H1 (cell line): ENCODE measurements around the gene CHST11. TPM values are rescaled to one million over a fixed set of nuclear protein-coding genes. Genes with fewer than 3 reads are reported as not detected.

Experiments used
- CTCF ChIA-PET: fragments of 300-600 bp; sonication (Branson Sonifier 250); formaldehyde crosslinking; loops from one replicate; lab custom pipeline; 2021; ENCODE audit not compliant: partially characterized antibody; lab: Charles Lee
- POLR2A ChIA-PET: fragments of 300-600 bp; sonication (Branson Sonifier 250); formaldehyde crosslinking; loops from one replicate; lab custom pipeline; 2021; ENCODE audit warnings: inconsistent platforms; ENCODE audit not compliant: partially characterized antibody; lab: Charles Lee
- DNase-seq, 2 experiments: peaks; one replicate each; pipeline versions ENCODE4 v3.0.0 to v3.0.0-alpha.2; 2010 to 2022; ENCODE audit warnings: low spot score in 2 of 2, low read depth in 1 of 2, mixed read lengths in 1 of 2
- FAIRE-seq: peaks from 2 replicates; lab custom pipeline; 2011; peaks lifted over from hg19 to GRCh38; lab: Jason Lieb, UNC
- H2AFZ ChIP-seq: 2 replicates; pipeline ENCODE4 v1.8.1; 2012; ENCODE audit warnings: low read length, inconsistent platforms
- H2AK5ac ChIP-seq: 2 replicates; pipeline ENCODE4 v1.6.1; 2013; ENCODE audit warnings: low read depth, low read length
- H2BK120ac ChIP-seq: replicated peaks from 2 replicates; pipeline ENCODE3; 2013; ENCODE audit warnings: low read depth, low read length, inconsistent platforms
- H2BK12ac ChIP-seq: 2 replicates; pipeline ENCODE4 v1.6.1; 2013; ENCODE audit warnings: low read depth, low read length
- H2BK15ac ChIP-seq: 2 replicates; pipeline ENCODE4 v1.6.1; 2013; ENCODE audit warnings: low read length
- H2BK20ac ChIP-seq: 2 replicates; pipeline ENCODE4 v1.6.1; 2013; ENCODE audit warnings: low read length
- H2BK5ac ChIP-seq: 2 replicates; pipeline ENCODE4 v1.6.1; 2013; ENCODE audit warnings: low read depth, low read length
- H3K14ac ChIP-seq: 2 replicates; pipeline ENCODE4 v1.6.1; 2013; ENCODE audit warnings: inconsistent platforms; ENCODE audit not compliant: insufficient read length
- H3K18ac ChIP-seq: 2 replicates; pipeline ENCODE4 v1.6.1; 2013; ENCODE audit warnings: low read length; ENCODE audit errors: extremely low read depth
- H3K23ac ChIP-seq: 2 replicates; pipeline ENCODE4 v1.6.1; 2013; ENCODE audit warnings: inconsistent platforms; ENCODE audit not compliant: insufficient read length
- H3K23me2 ChIP-seq: 2 replicates; pipeline ENCODE4 v1.6.1; 2013; ENCODE audit warnings: low read depth, low read length
- H3K27ac ChIP-seq: 2 replicates; pipeline ENCODE4 v1.6.1; 2011; ENCODE audit warnings: low read depth, low read length, inconsistent platforms
- H3K27me3 ChIP-seq, 4 experiments: replicated peaks in 1 of 4; 1 replicate in 1 of 4; 2 replicates in 3 of 4; pipeline versions ENCODE4 v1.6.1 to v1.8.1; 2011 to 2013; ENCODE audit warnings: low read length in 3 of 4, mild to moderate bottlenecking in 3 of 4, inconsistent platforms in 2 of 4, mixed read lengths in 2 of 4, moderate library complexity in 1 of 4; ENCODE audit not compliant: control insufficient read depth in 3 of 4, insufficient read depth in 3 of 4; ENCODE audit errors: extremely low read depth in 1 of 4
- H3K36me3 ChIP-seq, 4 experiments: 2 replicates each; pipeline versions ENCODE4 v1.6.1 to v1.8.1; 2011 to 2013; ENCODE audit warnings: mild to moderate bottlenecking in 4 of 4, low read length in 3 of 4, moderate library complexity in 2 of 4, control low read depth in 1 of 4, inconsistent platforms in 1 of 4; ENCODE audit not compliant: insufficient read depth in 4 of 4, control insufficient read depth in 2 of 4
- H3K4ac ChIP-seq: replicated peaks from 2 replicates; pipeline ENCODE3; 2013; ENCODE audit warnings: low read length, low read depth, mixed read lengths, inconsistent platforms; ENCODE audit not compliant: insufficient read length
- H3K4me1 ChIP-seq, 4 experiments: replicated peaks in 1 of 4; 1 replicate in 1 of 4; 2 replicates in 3 of 4; pipeline versions ENCODE4 v1.6.1 to v1.8.1; 2011 to 2013; ENCODE audit warnings: low read length in 3 of 4, inconsistent platforms in 2 of 4, mixed read lengths in 1 of 4; ENCODE audit not compliant: insufficient read depth in 4 of 4, control insufficient read depth in 3 of 4
- H3K4me2 ChIP-seq, 2 experiments: 2 replicates each; pipeline versions ENCODE4 v1.6.1 to v1.8.1; 2011 to 2013; ENCODE audit warnings: low read depth in 2 of 2, low read length in 2 of 2, control low read depth in 1 of 2, inconsistent platforms in 1 of 2, mild to moderate bottlenecking in 1 of 2; ENCODE audit not compliant: insufficient read depth in 1 of 2
- H3K4me3 ChIP-seq, 4 experiments: fragments of 200-600, 300-600 bp in 1 of 4; sonication (generic), shearing (Covaris generic), sonication (Bioruptor Twin) in 1 of 4; 2 replicates each; pipeline versions ENCODE4 v1.5.1 to v1.8.1; 2011 to 2016; ENCODE audit warnings: low read length in 4 of 4, low read depth in 3 of 4, control low read depth in 2 of 4, inconsistent platforms in 2 of 4, mild to moderate bottlenecking in 2 of 4, mixed read lengths in 1 of 4, moderate library complexity in 1 of 4; ENCODE audit not compliant: insufficient read depth in 2 of 4; ENCODE audit errors: extremely low read depth in 1 of 4
- H3K56ac ChIP-seq: replicated peaks from 2 replicates; pipeline ENCODE3; 2013; ENCODE audit warnings: low read depth, mild to moderate bottlenecking, mixed read lengths, low read length, inconsistent platforms; ENCODE audit not compliant: insufficient read length
- H3K79me1 ChIP-seq: 2 replicates; pipeline ENCODE4 v1.6.1; 2013; ENCODE audit warnings: low read depth, low read length, control low read depth
- H3K79me2 ChIP-seq, 2 experiments: 2 replicates each; pipeline versions ENCODE4 v1.6.1 to v1.8.1; 2012 to 2013; ENCODE audit warnings: low read length in 2 of 2, mild to moderate bottlenecking in 2 of 2, inconsistent platforms in 1 of 2; ENCODE audit not compliant: insufficient read depth in 2 of 2, control insufficient read depth in 1 of 2
- H3K9ac ChIP-seq, 4 experiments: replicated peaks in 1 of 4; 1 replicate in 1 of 4; 2 replicates in 3 of 4; pipeline versions ENCODE4 v1.6.1 to v1.8.1; 2011 to 2013; ENCODE audit warnings: low read depth in 3 of 4, low read length in 3 of 4, control low read depth in 2 of 4, mild to moderate bottlenecking in 2 of 4, moderate library complexity in 2 of 4, inconsistent platforms in 1 of 4; ENCODE audit errors: extremely low read depth in 1 of 4
- H3K9me3 ChIP-seq, 2 experiments: 2 replicates each; pipeline versions ENCODE4 v1.6.1 to v1.8.1; 2012 to 2013; ENCODE audit warnings: mild to moderate bottlenecking in 2 of 2, moderate library complexity in 2 of 2, control low read depth in 1 of 2, inconsistent platforms in 1 of 2, low read depth in 1 of 2, low read length in 1 of 2, mixed read lengths in 1 of 2; ENCODE audit not compliant: insufficient read depth in 2 of 2
- H4K20me1 ChIP-seq, 2 experiments: replicated peaks in 1 of 2; 2 replicates each; pipeline versions ENCODE3 to v1.8.1; 2011 to 2013; ENCODE audit warnings: inconsistent platforms in 2 of 2, low read length in 2 of 2, mild to moderate bottlenecking in 1 of 2; ENCODE audit not compliant: insufficient read depth in 2 of 2, control insufficient read depth in 1 of 2
- H4K5ac ChIP-seq: 2 replicates; pipeline ENCODE4 v1.6.1; 2013; ENCODE audit warnings: low read length, low read depth, mixed read lengths, inconsistent platforms; ENCODE audit not compliant: insufficient read length
- H4K8ac ChIP-seq: 2 replicates; pipeline ENCODE4 v1.8.0; 2013; ENCODE audit warnings: mild to moderate bottlenecking, moderate library complexity, low read length, inconsistent platforms; ENCODE audit not compliant: insufficient read depth; ENCODE audit errors: extremely low read depth
- H4K91ac ChIP-seq: replicated peaks from 2 replicates; pipeline ENCODE3; 2013; ENCODE audit warnings: low read length, mixed read lengths, inconsistent platforms; ENCODE audit not compliant: insufficient read length
- ATF2 ChIP-seq: IDR thresholded peaks from 2 replicates; pipeline ENCODE4 v1.6.1; 2012; ENCODE audit warnings: low read length, inconsistent platforms
- CEBPB ChIP-seq: IDR thresholded peaks from 2 replicates; pipeline ENCODE4 v1.6.1; 2012; ENCODE audit warnings: low read depth, low read length
- EP300 ChIP-seq, 2 experiments: IDR thresholded peaks; 1 replicate in 1 of 2; 2 replicates in 1 of 2; pipeline ENCODE4 v1.6.1; 2011 to 2012; ENCODE audit warnings: low read depth in 2 of 2, low read length in 2 of 2, mild to moderate bottlenecking in 2 of 2, borderline replicate concordance in 1 of 2, inconsistent platforms in 1 of 2, moderate library complexity in 1 of 2
- KDM1A ChIP-seq: fragments of 200-600, 300-600 bp; sonication (generic); IDR thresholded peaks from 2 replicates; pipeline ENCODE4 v1.7.1; 2016; ENCODE audit warnings: mild to moderate bottlenecking, low read length, borderline replicate concordance
- NANOG ChIP-seq: IDR thresholded peaks from 2 replicates; pipeline ENCODE4 v1.6.1; 2011; ENCODE audit warnings: low read length, low read depth, mild to moderate bottlenecking, inconsistent platforms; ENCODE audit not compliant: insufficient read depth, poor library complexity, severe bottlenecking
- NRF1 ChIP-seq: IDR thresholded peaks from 2 replicates; pipeline ENCODE4 v1.6.1; 2011; ENCODE audit warnings: mild to moderate bottlenecking, low read depth, low read length, improper control_type of control experiment
- POLR2AphosphoS5 ChIP-seq: IDR thresholded peaks from 2 replicates; pipeline ENCODE4 v1.6.1; 2011; ENCODE audit warnings: low read depth, low read length
- SIN3A ChIP-seq, 2 experiments: IDR thresholded peaks in 1 of 2; conservative IDR thresholded peaks in 1 of 2; 2 replicates each; pipeline ENCODE4 v1.6.1; 2011 to 2012; ENCODE audit warnings: low read length in 2 of 2, improper control_type of control experiment in 1 of 2, low read depth in 1 of 2, mild to moderate bottlenecking in 1 of 2
- TAF1 ChIP-seq: IDR thresholded peaks from 2 replicates; pipeline ENCODE4 v1.6.1; 2011; ENCODE audit warnings: mild to moderate bottlenecking, low read depth, low read length
- WGBS, 2 experiments: shearing (Covaris generic) in 1 of 2; methylation state at CpG; one replicate each; pipeline versions ENCODE4 v1.1.6 to v1.1.7; 2013 to 2015; ENCODE audit warnings: low lambda C conversion rate in 2 of 2, mixed read lengths in 2 of 2, inconsistent platforms in 1 of 2, low coverage in 1 of 2, missing lambda C conversion rate in 1 of 2; ENCODE audit not compliant: insufficient replicate concordance in 2 of 2, insufficient coverage in 1 of 2, insufficient read length in 1 of 2; ENCODE audit errors: extremely low coverage in 1 of 2, missing lambda C conversion rate in 1 of 2; 5-methylcytosine and 5-hydroxymethylcytosine counted together
- polyA plus RNA-seq, 7 experiments: library from polyadenylated mRNA; depleted of rRNA in 3 of 7; stranded (reverse) in 5 of 7; unstranded in 2 of 7; fragments of >200 nt in 5 of 7; fragments of 200-250 nt in 2 of 7; gene quantifications; 1 replicate in 5 of 7; 2 replicates in 1 of 7; 4 replicates in 1 of 7; pipeline versions ENCODE4 v1.2.1 to v1.2.3, GENCODE V29; 2011 to 2013; ENCODE audit warnings: missing spikeins in 2 of 7, mixed read lengths in 2 of 7
- total RNA-seq: library from RNA; stranded (reverse); fragmentation: NEBNext Ultra II Directional; extraction: Animal tissue kit (Norgen Biotek cat#: 25700); gene quantifications from 2 replicates; pipeline ENCODE4 v1.2.1, GENCODE V29; 2021
- TF ChIP-seq, protein P1 (sequence below): IDR thresholded peaks from 2 replicates; pipeline ENCODE4 v1.6.1; 2011; ENCODE audit warnings: low read depth, mild to moderate bottlenecking, low read length; ENCODE audit not compliant: insufficient read depth

The CHST11 gene
- total and polyA plus RNA-seq, 2 of the 8 experiments (the other 6 are each of a cell fraction or from before 2014, with no cell fraction given) = 14.4 to 20.8 TPM

DNA sequence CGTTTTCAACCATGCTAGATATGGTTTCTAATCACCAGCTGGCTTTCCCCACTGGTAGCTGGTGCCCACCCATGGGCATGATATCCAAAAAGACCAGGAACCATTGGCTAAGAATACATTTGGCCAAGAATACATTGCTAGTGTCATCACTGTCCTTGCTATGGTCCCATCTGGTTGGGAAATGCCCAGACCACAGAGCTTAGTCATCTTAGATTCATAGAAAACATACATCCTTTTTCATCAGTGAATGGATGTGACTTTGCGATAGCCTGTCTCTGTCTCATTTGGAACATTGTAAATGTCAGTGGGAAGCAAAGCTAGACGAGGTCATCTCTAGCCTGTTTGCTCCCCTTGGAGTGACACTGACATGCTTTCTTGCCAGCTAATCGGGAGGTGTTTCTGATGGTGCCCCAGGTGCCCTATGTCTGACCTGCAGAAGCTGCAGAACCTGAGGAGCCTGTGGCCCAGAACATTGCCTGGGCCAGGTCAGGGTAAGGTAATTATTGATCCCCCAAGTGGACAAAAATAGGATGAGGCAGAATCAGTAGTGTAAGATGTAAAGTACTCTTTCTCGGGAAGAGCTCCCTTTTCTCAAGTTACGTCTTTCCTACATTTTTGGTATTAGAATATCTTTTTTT lies 306.5 kb downstream of the CHST11 start:
- H3K14ac ChIP-seq = no peak overlapping the region
- H3K9ac ChIP-seq = no peak overlapping the region
- H3K9me3 ChIP-seq = no peaks in the 10 kb centered on the region
- no peak overlapping the region for H3K4me2 ChIP-seq
- DNase-seq (peak in 1 of 2 experiments; percentile 14), FAIRE-seq (no peak)
- ChIA-PET POLR2A (interaction anchor here (0.6 kb wide), 1 partner anchor 514 kb away, joined by 3 read pairs; no protein-coding TSS in a partner anchor), CTCF (interaction anchor here (0.8 to 3.6 kb wide), 6 partner anchors 10 to 48 kb away, joined by 3 to 24 read pairs (median 4); no protein-coding TSS in a partner anchor)
- no peak overlapping the region for H2BK120ac ChIP-seq
- H3K27ac ChIP-seq = no peak overlapping the region
- no peak overlapping the region for H3K56ac ChIP-seq
- H2BK12ac ChIP-seq = no peak overlapping the region
- H3K36me3 ChIP-seq = peaks cover 0 to 3% (median 0%) of the 10 kb centered on the region in 4 experiments; a peak in 1 of 8 replicates
- peaks cover 0 to 3% (median 2%) of the 10 kb centered on the region in 4 experiments; a peak in 1 of 7 replicates for H3K4me1 ChIP-seq
- no peak overlapping the region for H2BK20ac ChIP-seq
- H3K4ac ChIP-seq = no peak overlapping the region
- no peak overlapping the region for H3K4me3 ChIP-seq
- H3K79me2 ChIP-seq = no peaks in the 10 kb centered on the region
- no peak overlapping the region for H4K5ac ChIP-seq
- no peaks in the 10 kb centered on the region for H3K23me2 ChIP-seq
- H2AK5ac ChIP-seq = no peak overlapping the region
- H2AFZ ChIP-seq = no peak overlapping the region
- H4K20me1 ChIP-seq = no peaks in the 10 kb centered on the region
- H3K27me3 ChIP-seq = no peaks in the 10 kb centered on the region
- no peak overlapping the region for H4K91ac ChIP-seq
- H3K18ac ChIP-seq = no peak overlapping the region
- H3K23ac ChIP-seq = no peak overlapping the region
- H2BK15ac ChIP-seq = no peak overlapping the region
- 85% methylated on average over 6 of the region's 6 CpGs; no CpG with 5 or more reads in 1 of the 2 experiments for WGBS, 2 experiments
- no peaks in the 10 kb centered on the region for H3K79me1 ChIP-seq
- H4K8ac ChIP-seq = no peak overlapping the region
- H2BK5ac ChIP-seq = no peak overlapping the region
- TF ChIP-seq POLR2AphosphoS5 = no peak
- no peak for TF ChIP-seq NANOG
- no peak for TF ChIP-seq TAF1
- no peak for TF ChIP-seq SIN3A (conservative IDR thresholded peaks at IDR 0.05 in 1 of 2, IDR thresholded peaks at IDR 0.05 in 1 of 2; ENCODE audit: low read depth in 1 of 2, low read length in 2 of 2)
- TF ChIP-seq KDM1A = no peak
- TF ChIP-seq EP300 (IDR thresholded peaks at IDR 0.05; ENCODE audit: borderline replicate concordance in 1 of 2, low read depth in 2 of 2, low read length in 2 of 2) = no peak
- no peak for TF ChIP-seq NRF1
- no peak for TF ChIP-seq CEBPB
- TF ChIP-seq, protein P1, sequence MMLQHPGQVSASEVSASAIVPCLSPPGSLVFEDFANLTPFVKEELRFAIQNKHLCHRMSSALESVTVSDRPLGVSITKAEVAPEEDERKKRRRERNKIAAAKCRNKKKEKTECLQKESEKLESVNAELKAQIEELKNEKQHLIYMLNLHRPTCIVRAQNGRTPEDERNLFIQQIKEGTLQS = no peak
- no peak for TF ChIP-seq ATF2
